RWPE2 (cell line): ENCODE results near the gene BEST4.
A peak's percentile ranks its signal among the peaks of the same experiment; 100 is the strongest.

Source experiments
- ATAC-seq: fragments of 200-7000 bp; cut with Tn5 transposase; 3 replicates; pipeline ENCODE4 v1.9.1; 2021; ENCODE audit warnings: low read depth
- DNase-seq: peaks from one replicate; pipeline ENCODE4 v3.0.0-alpha.2; 2020; ENCODE audit warnings: low spot score
- H3K27ac ChIP-seq: fragments of 450-650 bp; 2 replicates; pipeline ENCODE4 v1.5.1; 2017; ENCODE audit warnings: mild to moderate bottlenecking; ENCODE audit not compliant: poor library complexity, severe bottlenecking
- H3K27me3 ChIP-seq: fragments of 250-450 bp; sonication (Bioruptor Pico); 2 replicates; pipeline ENCODE4 v1.5.1; 2021; ENCODE audit warnings: mild to moderate bottlenecking, moderate library complexity; ENCODE audit not compliant: insufficient read depth, poor library complexity, severe bottlenecking
- H3K36me3 ChIP-seq: fragments of 250-450 bp; sonication (Bioruptor Pico); 2 replicates; pipeline ENCODE4 v1.5.1; 2020; ENCODE audit warnings: low read depth, mild to moderate bottlenecking, moderate library complexity
- H3K4me1 ChIP-seq: fragments of 250-450 bp; sonication (Bioruptor Pico); 2 replicates; pipeline ENCODE4 v1.5.1; 2021; ENCODE audit warnings: mild to moderate bottlenecking, moderate library complexity; ENCODE audit not compliant: insufficient read depth, poor library complexity, severe bottlenecking
- H3K4me3 ChIP-seq: fragments of 250-450 bp; sonication (Bioruptor Pico); 2 replicates; pipeline ENCODE4 v1.5.1; 2021; ENCODE audit warnings: mild to moderate bottlenecking, moderate library complexity; ENCODE audit not compliant: severe bottlenecking
- H3K9me3 ChIP-seq: fragments of 250-450 bp; sonication (Bioruptor Pico); 2 replicates; pipeline ENCODE4 v1.5.1; 2021; ENCODE audit warnings: mild to moderate bottlenecking, moderate library complexity; ENCODE audit not compliant: severe bottlenecking
- CTCF ChIP-seq: fragments of 450-650 bp; IDR thresholded peaks from one replicate; pipeline ENCODE4 v1.5.1; 2017; ENCODE audit warnings: mild to moderate bottlenecking, moderate library complexity; ENCODE audit not compliant: poor library complexity, severe bottlenecking

BEST4 gene

GRCh38 chr1:44808063-44808937 is 20.3 kb upstream of the BEST4 start, which contains the start of gene BTBD19:
TSS of gene BTBD19 (plus strand) at chr1:44808523. CDS start at chr1:44808821, 298 bp downstream.
- H3K4me1 ChIP-seq = peaks cover 28% of the 10 kb centered on the region
- TF ChIP-seq CTCF = no peak

GRCh38 chr1:44807364-44808062 is 19.5 kb upstream of the BEST4 start:
- ATAC-seq (peak; percentile 82), DNase-seq (peak; percentile 99)
- Histone ChIP-seq H3K9me3 (no peaks in the 10 kb centered on the region), H3K36me3 (peaks cover 38% of the 10 kb centered on the region), H3K27me3 (no peaks in the 10 kb centered on the region), H3K4me1 (peaks cover 28% of the 10 kb centered on the region), H3K4me3 (no peak overlapping the region), H3K27ac (peak overlapping the region; percentile 96)
- TF ChIP-seq CTCF = no peak

More at GRCh38 chr1:44808063-44808937, 20.3 kb upstream of the BEST4 start, which contains the start of gene BTBD19:
- Histone ChIP-seq H3K4me3 (no peak within 1 kb of the TSS), H3K27ac (peak within 1 kb of the TSS; percentile 96), H3K27me3 (no peaks in the 10 kb centered on the region), H3K9me3 (no peaks in the 10 kb centered on the region), H3K36me3 (peaks cover 30% of the 10 kb centered on the region)
- ATAC-seq (no peak), DNase-seq (no peak)

GRCh38 chr1:44806704-44807363 is 18.9 kb upstream of the BEST4 start, which contains the start of gene DYNLT4:
TSS of gene DYNLT4 (minus strand) at chr1:44807351. CDS start at chr1:44806668, 683 bp downstream.
- no peak for DNase-seq
- Histone ChIP-seq H3K4me3 (no peak within 1 kb of the TSS), H3K27ac (peak within 1 kb of the TSS; percentile 96), H3K27me3 (no peaks in the 10 kb centered on the region), H3K36me3 (peaks cover 45% of the 10 kb centered on the region), H3K9me3 (no peaks in the 10 kb centered on the region), H3K4me1 (peaks cover 28% of the 10 kb centered on the region)
- no peak for TF ChIP-seq CTCF
- ATAC-seq = peak; percentile 18

GRCh38 chr1:44806025-44806703 is 18.2 kb upstream of the BEST4 start:
- ATAC-seq = no peak
- no peak for DNase-seq

More at GRCh38 chr1:44806025-44806703, 18.2 kb upstream of the BEST4 start:
- H3K4me3 ChIP-seq = no peak overlapping the region
- peak overlapping the region; percentile 96 for H3K27ac ChIP-seq
- H3K4me1 ChIP-seq = peaks cover 28% of the 10 kb centered on the region
- no peaks in the 10 kb centered on the region for H3K27me3 ChIP-seq
- peaks cover 51% of the 10 kb centered on the region for H3K36me3 ChIP-seq
- no peaks in the 10 kb centered on the region for H3K9me3 ChIP-seq
- TF ChIP-seq CTCF = no peak
